GM21737 (cell line): ENCODE results near the gene PLXNC1.

Experiments
- ATAC-seq: cut with Tn5 transposase; IDR thresholded peaks from one replicate; pipeline ENCODE4 v1.9.1; 2021; ENCODE audit warnings: mild to moderate bottlenecking, moderate library complexity; ENCODE audit not compliant: unreplicated experiment

The PLXNC1 gene

GRCh38 chr12:94202245-94203180 lies 54.1 kb downstream of the PLXNC1 start:
- no peak for ATAC-seq

- no peak for ATAC-seq
Measured at GRCh38 chr12:94203181-94203546, 54.8 kb downstream of the PLXNC1 start.

- no peak for ATAC-seq
Measured at GRCh38 chr12:94203796-94204195, 55.4 kb downstream of the PLXNC1 start.

- ATAC-seq: peak; percentile 28
Measured at GRCh38 chr12:94204499-94205247, 56.3 kb downstream of the PLXNC1 start.

GRCh38 chr12:94205822-94206221 lies 57.4 kb downstream of the PLXNC1 start:
- ATAC-seq: no peak

- ATAC-seq: no peak
Measured at GRCh38 chr12:94206886-94207285, 58.5 kb downstream of the PLXNC1 start.

- no peak for ATAC-seq
Measured at GRCh38 chr12:94207467-94207848, 59.1 kb downstream of the PLXNC1 start.

GRCh38 chr12:94207849-94208621 lies 59.7 kb downstream of the PLXNC1 start:
- ATAC-seq: peak; percentile 76

- ATAC-seq: peak; percentile 34
Measured at GRCh38 chr12:94208622-94208966, 60.2 kb downstream of the PLXNC1 start.

- no peak for ATAC-seq
Measured at GRCh38 chr12:94209240-94209639, 60.9 kb downstream of the PLXNC1 start.

GRCh38 chr12:94211021-94211420 lies 62.6 kb downstream of the PLXNC1 start:
- no peak for ATAC-seq

- no peak for ATAC-seq
Measured at GRCh38 chr12:94218233-94218632, 69.9 kb downstream of the PLXNC1 start.

- no peak for ATAC-seq
Measured at GRCh38 chr12:94219622-94220302, 71.4 kb downstream of the PLXNC1 start.

- ATAC-seq: no peak
Measured at GRCh38 chr12:94220804-94221203, 72.4 kb downstream of the PLXNC1 start.

GRCh38 chr12:94222351-94223084 lies 74.1 kb downstream of the PLXNC1 start:
- ATAC-seq: no peak

GRCh38 chr12:94223842-94224241 lies 75.5 kb downstream of the PLXNC1 start:
- ATAC-seq: no peak

- ATAC-seq: no peak
Measured at GRCh38 chr12:94225506-94225905, 77.1 kb downstream of the PLXNC1 start.

- no peak for ATAC-seq
Measured at GRCh38 chr12:94225947-94226630, 77.7 kb downstream of the PLXNC1 start.

- ATAC-seq: no peak
Measured at GRCh38 chr12:94227066-94227465, 78.7 kb downstream of the PLXNC1 start.

- ATAC-seq: no peak
Measured at GRCh38 chr12:94228488-94228907, 80.1 kb downstream of the PLXNC1 start.
